ENCODE measurements around the gene NNT.

- TF ChIP-seq CTCF (IDR thresholded peaks at IDR 0.05) (no peak), POLR2A (IDR thresholded peaks at IDR 0.05) (no peak), POLR2AphosphoS5 (IDR thresholded peaks at IDR 0.05) (peak; percentile 6), EP300 (IDR thresholded peaks at IDR 0.05) (no peak)
Measured at GRCh38 chr5:43619380-43619779, 16.4 kb downstream of the NNT start.
